ENCODE results near the gene LIMS1. TPM values are rescaled to one million over a fixed set of nuclear protein-coding genes. Genes with fewer than 3 reads are reported as not detected.
"Not testable (repeated sequence)": the region's sequence is repeated elsewhere in the genome, so short reads cannot be mapped to it uniquely, and the experiment has no call there.

Gene LIMS1
- total RNA-seq, 1 experiment from 2014 or later, result 42.8 TPM

DNA sequence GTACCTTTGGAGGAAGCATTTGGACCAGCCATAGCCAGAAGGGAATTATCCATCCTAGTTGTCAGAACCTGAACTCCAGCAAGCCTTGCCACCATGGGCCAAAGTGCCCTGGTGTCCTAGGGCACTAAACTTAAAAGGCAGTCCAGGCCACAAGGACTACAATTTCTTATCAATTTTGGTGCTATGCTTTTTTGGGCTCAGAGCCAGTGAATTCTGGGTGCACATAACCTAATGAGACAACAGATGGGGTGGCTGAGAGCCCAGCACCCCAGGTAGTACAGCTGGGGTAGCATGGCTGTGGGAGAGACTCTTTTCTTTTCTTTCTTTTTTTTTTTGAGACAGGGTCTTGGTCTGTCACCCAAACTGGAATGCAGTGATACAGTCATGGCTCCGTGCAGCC is 170.6 kb downstream of the LIMS1 start:
- DNase-seq (ENCODE audit: extremely low read depth, low read depth), result no peak

DNA sequence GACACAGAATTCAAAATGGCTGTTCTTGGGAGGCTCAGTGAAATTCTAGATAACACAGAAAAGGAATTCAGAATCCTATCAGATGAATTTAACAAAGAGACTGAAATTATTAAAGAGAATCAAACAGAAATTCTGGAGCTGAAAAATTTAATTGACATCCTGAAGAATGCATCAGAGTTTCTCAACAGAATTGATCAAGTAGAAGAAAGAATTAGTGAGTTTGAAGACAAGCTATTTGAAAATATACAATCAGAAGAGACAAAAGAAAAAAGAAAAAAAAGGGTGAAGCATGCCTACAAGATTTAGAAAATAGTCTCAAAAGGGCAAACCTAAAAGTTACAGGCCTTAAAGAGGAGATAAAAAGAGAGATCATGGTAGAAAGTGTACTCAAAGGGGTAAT is 173.0 kb downstream of the LIMS1 start:
- DNase-seq (ENCODE audit: extremely low read depth, low read depth), result no peak

DNA sequence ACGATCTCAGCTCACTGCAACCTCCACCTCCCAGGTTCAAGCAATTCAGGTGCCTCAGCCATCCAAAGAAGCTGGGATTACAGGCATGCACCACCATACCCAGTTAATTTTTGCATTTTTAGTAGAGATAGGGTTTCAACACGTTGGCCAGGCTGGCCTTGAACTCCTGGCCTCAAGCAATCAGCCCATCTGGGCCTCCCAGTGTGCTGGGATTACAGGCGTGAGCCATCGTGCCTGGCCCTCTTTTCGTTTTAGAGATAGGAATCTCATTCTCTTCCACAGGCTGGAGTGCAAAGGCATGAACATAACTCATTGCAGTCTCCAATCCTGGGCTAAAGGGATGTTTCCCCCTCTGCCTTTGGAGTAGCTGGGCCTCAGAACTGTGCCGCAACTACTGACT is 182.7 kb downstream of the LIMS1 start:
- not testable (repeated sequence) for DNase-seq (ENCODE audit: extremely low read depth, low read depth)

DNA sequence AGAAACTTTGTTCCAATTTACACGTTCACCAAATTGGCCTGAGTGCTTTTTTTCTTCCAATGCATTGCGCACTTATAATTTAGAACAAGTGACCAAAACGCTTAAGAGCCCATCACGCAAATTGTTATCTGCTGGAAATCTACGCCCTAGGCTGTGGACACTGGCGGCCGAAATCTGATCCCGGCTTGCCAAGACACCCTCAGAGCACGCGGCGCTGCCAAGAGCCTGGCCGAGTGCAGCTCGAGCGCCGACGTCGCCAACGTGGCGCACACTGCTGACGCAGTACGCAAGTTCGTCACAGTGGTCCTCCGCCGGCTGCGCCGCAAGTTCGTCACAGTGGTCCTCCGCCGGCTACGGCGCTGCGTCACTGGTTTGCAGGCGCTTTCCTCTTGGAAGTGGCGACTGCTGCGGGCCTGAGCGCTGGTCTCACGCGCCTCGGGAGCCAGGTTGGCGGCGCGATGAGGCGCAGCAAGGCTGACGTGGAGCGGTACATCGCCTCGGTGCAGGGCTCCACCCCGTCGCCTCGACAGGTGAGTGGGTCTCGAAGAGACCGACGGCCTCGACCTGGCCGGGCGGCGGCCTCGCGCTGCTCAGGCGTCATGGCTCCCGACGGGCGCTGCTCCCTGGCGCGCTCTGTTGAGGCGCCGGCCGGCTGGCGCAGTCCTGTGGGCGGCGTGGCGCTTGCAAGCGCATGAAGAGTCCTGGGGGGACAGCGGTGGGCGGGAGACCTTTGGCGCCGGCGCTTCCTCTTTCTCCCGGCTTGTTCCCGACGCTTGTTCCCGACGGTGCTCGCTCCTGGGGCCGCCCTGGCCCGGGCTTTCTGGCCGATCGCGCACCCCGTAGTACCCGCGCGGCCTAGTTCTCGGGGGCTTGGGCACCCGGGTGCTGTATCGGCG is 185.1 kb downstream of the LIMS1 start, which contains the start of gene RANBP2:
TSS of gene RANBP2 (plus strand) at position 334 of the 896 bp plus-strand sequence. CDS start at position 459, 125 bp downstream.
- DNase-seq (ENCODE audit: extremely low read depth, low read depth), result peak; percentile 95

DNA sequence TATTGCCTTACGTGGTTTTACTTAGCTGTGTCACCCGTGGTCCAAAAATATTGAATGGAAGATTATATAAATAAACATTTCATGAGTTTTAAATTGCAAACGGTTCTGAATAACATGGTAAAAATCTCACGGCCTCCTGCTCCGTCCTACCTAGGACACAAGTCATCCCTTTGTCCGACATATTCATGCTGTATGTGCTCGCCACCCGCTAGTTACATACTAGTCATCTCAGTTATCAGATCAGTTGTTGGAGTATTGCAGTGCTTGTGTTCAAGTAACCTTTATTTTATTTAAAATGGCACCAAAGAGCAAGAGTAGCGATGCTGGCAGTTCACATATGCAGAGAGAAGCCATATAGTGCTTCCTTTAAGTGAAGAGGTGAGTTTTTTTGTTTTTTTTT is 191.8 kb downstream of the LIMS1 start:
- DNase-seq (ENCODE audit: extremely low read depth, low read depth), result not testable (repeated sequence)

DNA sequence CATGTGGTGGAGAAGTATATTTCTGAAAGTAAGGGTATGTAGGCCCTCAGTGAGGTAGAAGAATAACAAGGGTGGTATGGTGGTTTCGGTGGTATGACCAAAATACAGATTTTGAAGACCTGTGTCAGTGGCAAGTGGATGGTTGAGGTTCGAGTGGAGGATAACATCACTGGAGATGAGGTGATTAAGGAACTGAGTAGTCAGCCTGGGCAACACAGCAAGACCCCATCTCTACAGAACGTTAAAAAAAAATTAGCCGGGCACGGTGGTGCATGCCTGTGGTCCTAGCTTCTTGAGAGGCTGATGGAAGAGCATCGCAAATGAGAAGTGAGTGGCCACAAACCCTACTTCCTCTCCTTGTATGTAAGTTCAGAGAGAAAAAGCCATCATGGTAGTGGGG is 200.4 kb downstream of the LIMS1 start:
- not testable (repeated sequence) for DNase-seq (ENCODE audit: extremely low read depth, low read depth)

Small RNA genes lying within 50 kb of the gene (small RNA-seq; reads per million reads assigned to genes)
- gene AC010095.1, result 0 reads per million in 2 experiments

Other genes starting within 250 kb of the LIMS1 start
- not detected in 2 replicates for gene SULT1C2, start 245.6 kb upstream of the LIMS1 start, total RNA-seq (2014; rRNA removed; shearing (Covaris generic))
- gene SULT1C4, start 156.5 kb upstream of the LIMS1 start, total RNA-seq (2014; rRNA removed; shearing (Covaris generic)), result not detected in 2 replicates
- 21.1 and 27.3 TPM in 2 replicates for gene GCC2, start 85.3 kb upstream of the LIMS1 start, total RNA-seq (2014; rRNA removed; shearing (Covaris generic))
- 51.1 and 56.3 TPM in 2 replicates for gene RANBP2, start 185.0 kb downstream of the LIMS1 start, total RNA-seq (2014; rRNA removed; shearing (Covaris generic))